Left lobe of liver (tissue), 2 donors: ENCODE results near the gene GPR153. TPM values are rescaled to one million over a fixed set of nuclear protein-coding genes. Genes with fewer than 3 reads are reported as not detected.
A peak's percentile ranks its signal among the peaks of the same experiment; 100 is the strongest.

ENCODE experiments used
- ATAC-seq: fragments of 200-7000 bp; cut with Tn5 transposase; one replicate; pipeline ENCODE4 v1.9.1; 2020; ENCODE audit warnings: mild to moderate bottlenecking, moderate library complexity
- DNase-seq: peaks from one replicate; pipeline ENCODE4 v3.0.0-alpha.2; 2020; ENCODE audit warnings: low spot score
- total RNA-seq: library from RNA; stranded (reverse); gene quantifications from one replicate; pipeline ENCODE4 v1.2.1, GENCODE V29; 2021
- donor health status: DM: no; HTN: no; CAD: no; lungs with moderate emphysema.
- donor health status: DM: no; HTN: yes; CAD: no.

Gene GPR153
- total RNA-seq, 1 donor from 2014 or later, result 40.0 TPM

GRCh38 chr1:6251233-6251632 is 9.7 kb downstream of the GPR153 start:
- no peak for ATAC-seq
- DNase-seq, result no peak

GRCh38 chr1:6249739-6250689 is 10.9 kb downstream of the GPR153 start:
- peak; percentile 69 for DNase-seq
- ATAC-seq, result peak; percentile 35

GRCh38 chr1:6248932-6249738 is 11.8 kb downstream of the GPR153 start:
- ATAC-seq, result peak; percentile 63

GRCh38 chr1:6248161-6248776 is 12.6 kb downstream of the GPR153 start:
- ATAC-seq, result peak; percentile 2
- DNase-seq, result peak; percentile 64

More at GRCh38 chr1:6248932-6249738, 11.8 kb downstream of the GPR153 start:
- DNase-seq, result peak; percentile 84

- no peak for ATAC-seq
- DNase-seq, result no peak
Measured at GRCh38 chr1:6247651-6248050, 13.2 kb downstream of the GPR153 start.

- ATAC-seq (peak; percentile 62), DNase-seq (peak; percentile 82)
Measured at GRCh38 chr1:6246497-6247467, 14.1 kb downstream of the GPR153 start.

GRCh38 chr1:6245869-6246496 is 14.9 kb downstream of the GPR153 start:
- DNase-seq (peak; percentile 68), ATAC-seq (peak; percentile 4)

- ATAC-seq (peak; percentile 68), DNase-seq (peak; percentile 77)
Measured at GRCh38 chr1:6245086-6245868, 15.6 kb downstream of the GPR153 start.

GRCh38 chr1:6244401-6245049 is 16.4 kb downstream of the GPR153 start:
- ATAC-seq, result no peak
- DNase-seq, result no peak

GRCh38 chr1:6243993-6244392 is 16.9 kb downstream of the GPR153 start, which contains the start of gene HES3:
Gene HES3, plus strand, starts transcription at chr1:6244179. Its CDS starts 187 bp downstream, at chr1:6244366.
- ATAC-seq (no peak), DNase-seq (no peak)

- no peak for ATAC-seq
- DNase-seq, result no peak
Measured at GRCh38 chr1:6243053-6243834, 17.7 kb downstream of the GPR153 start.

- DNase-seq (no peak), ATAC-seq (no peak)
Measured at GRCh38 chr1:6241887-6242740, 18.8 kb downstream of the GPR153 start.

GRCh38 chr1:6241107-6241886 is 19.6 kb downstream of the GPR153 start:
- no peak for DNase-seq
- ATAC-seq, result no peak

- DNase-seq (no peak), ATAC-seq (no peak)
Measured at GRCh38 chr1:6239950-6240768, 20.7 kb downstream of the GPR153 start.
